Activated naive CD8-positive, alpha-beta T cell treated with anti-CD3 and anti-CD28 coated beads, Interleukin-2, amount 50 U/mL, for 24 hours (primary cell): ENCODE results near the gene GLYR1.

Experiments used
- ATAC-seq: fragments of 150-1000 bp; cut with Tn5 transposase; one replicate; pipeline ENCODE4 v1.10.0; 2021
- DNase-seq: peaks from one replicate; pipeline ENCODE4 v3.0.0; 2021
- H3K27ac Mint-ChIP-seq: one replicate; pipeline ENCODE4 v1.8.0; 2021; ENCODE audit warnings: mild to moderate bottlenecking, mixed read lengths
- H3K27me3 Mint-ChIP-seq: one replicate; pipeline ENCODE4 v1.8.0; 2021; ENCODE audit warnings: mixed read lengths
- H3K36me3 Mint-ChIP-seq: one replicate; pipeline ENCODE4 v1.8.0; 2021; ENCODE audit warnings: low read depth, mixed read lengths
- H3K4me1 Mint-ChIP-seq: one replicate; pipeline ENCODE4 v1.8.0; 2021; ENCODE audit warnings: mixed read lengths
- H3K4me3 Mint-ChIP-seq: one replicate; pipeline ENCODE4 v1.8.0; 2021; ENCODE audit warnings: mild to moderate bottlenecking, moderate library complexity, mixed read lengths
- H3K9me3 Mint-ChIP-seq: one replicate; pipeline ENCODE4 v1.8.0; 2021; ENCODE audit warnings: mixed read lengths

GLYR1 gene

GRCh38 chr16:4767872-4768548 is 79.1 kb downstream of the GLYR1 start:
- no peaks in the 10 kb centered on the region for H3K9me3 Mint-ChIP-seq
- H3K27ac Mint-ChIP-seq = peak overlapping the region; percentile 87
- DNase-seq = no peak
- H3K36me3 Mint-ChIP-seq = no peaks in the 10 kb centered on the region
- peaks cover 23% of the 10 kb centered on the region for H3K4me1 Mint-ChIP-seq
- H3K4me3 Mint-ChIP-seq = peak overlapping the region; percentile 85
- H3K27me3 Mint-ChIP-seq = no peaks in the 10 kb centered on the region
- ATAC-seq = peak; percentile 8

GRCh38 chr16:4766875-4767628 is 80.0 kb downstream of the GLYR1 start, which contains the start of gene ZNF500:
TSS of gene ZNF500 (minus strand) at chr16:4767162. CDS start at chr16:4765978, 1,184 bp downstream.
- ATAC-seq (peak; percentile 78), DNase-seq (peak; percentile 98)
- peak within 1 kb of the TSS; percentile 88 for H3K27ac Mint-ChIP-seq
- H3K4me1 Mint-ChIP-seq = peaks cover 23% of the 10 kb centered on the region
- H3K4me3 Mint-ChIP-seq = peak within 1 kb of the TSS; percentile 85
- no peaks in the 10 kb centered on the region for H3K36me3 Mint-ChIP-seq
- no peaks in the 10 kb centered on the region for H3K27me3 Mint-ChIP-seq
- H3K9me3 Mint-ChIP-seq = no peaks in the 10 kb centered on the region

- H3K27me3 Mint-ChIP-seq = no peaks in the 10 kb centered on the region
- no peak for DNase-seq
- H3K4me1 Mint-ChIP-seq = peaks cover 23% of the 10 kb centered on the region
- peak overlapping the region; percentile 85 for H3K4me3 Mint-ChIP-seq
- no peaks in the 10 kb centered on the region for H3K36me3 Mint-ChIP-seq
- no peak for ATAC-seq
- peak overlapping the region; percentile 86 for H3K27ac Mint-ChIP-seq
- H3K9me3 Mint-ChIP-seq = no peaks in the 10 kb centered on the region
These were observed 81.3 kb downstream of the GLYR1 start for GRCh38 chr16:4765511-4766474.

GRCh38 chr16:4763791-4764190 is 83.3 kb downstream of the GLYR1 start:
- no peaks in the 10 kb centered on the region for H3K9me3 Mint-ChIP-seq
- H3K36me3 Mint-ChIP-seq = peaks cover 11% of the 10 kb centered on the region
- ATAC-seq = no peak
- no peak overlapping the region for H3K4me3 Mint-ChIP-seq
- H3K27me3 Mint-ChIP-seq = no peaks in the 10 kb centered on the region
- no peak for DNase-seq
- H3K27ac Mint-ChIP-seq = no peak overlapping the region
- peaks cover 23% of the 10 kb centered on the region for H3K4me1 Mint-ChIP-seq

GRCh38 chr16:4762205-4762604 is 84.9 kb downstream of the GLYR1 start:
- Mint-ChIP-seq H3K4me1 (peaks cover 10% of the 10 kb centered on the region), H3K27ac (no peak overlapping the region), H3K27me3 (no peaks in the 10 kb centered on the region), H3K36me3 (peaks cover 16% of the 10 kb centered on the region), H3K4me3 (no peak overlapping the region), H3K9me3 (no peaks in the 10 kb centered on the region)
- no peak for ATAC-seq
- DNase-seq = no peak

GRCh38 chr16:4760221-4760910 is 86.7 kb downstream of the GLYR1 start:
- Mint-ChIP-seq H3K4me3 (no peak overlapping the region), H3K4me1 (no peaks in the 10 kb centered on the region), H3K9me3 (no peaks in the 10 kb centered on the region), H3K36me3 (peaks cover 30% of the 10 kb centered on the region), H3K27ac (no peak overlapping the region), H3K27me3 (no peaks in the 10 kb centered on the region)
- ATAC-seq (no peak), DNase-seq (no peak)

GRCh38 chr16:4755687-4756086 is 91.4 kb downstream of the GLYR1 start:
- no peaks in the 10 kb centered on the region for H3K9me3 Mint-ChIP-seq
- H3K4me3 Mint-ChIP-seq = no peak overlapping the region
- DNase-seq = no peak
- no peaks in the 10 kb centered on the region for H3K4me1 Mint-ChIP-seq
- ATAC-seq = no peak
- H3K27me3 Mint-ChIP-seq = no peaks in the 10 kb centered on the region
- H3K36me3 Mint-ChIP-seq = peaks cover 41% of the 10 kb centered on the region
- H3K27ac Mint-ChIP-seq = no peak overlapping the region

- H3K4me3 Mint-ChIP-seq = no peak overlapping the region
- no peak overlapping the region for H3K27ac Mint-ChIP-seq
- H3K36me3 Mint-ChIP-seq = peaks cover 38% of the 10 kb centered on the region
- ATAC-seq (no peak), DNase-seq (no peak)
- no peaks in the 10 kb centered on the region for H3K27me3 Mint-ChIP-seq
- H3K9me3 Mint-ChIP-seq = no peaks in the 10 kb centered on the region
- no peaks in the 10 kb centered on the region for H3K4me1 Mint-ChIP-seq
These were observed 92.2 kb downstream of the GLYR1 start for GRCh38 chr16:4754865-4755264.

- Mint-ChIP-seq H3K27ac (no peak overlapping the region), H3K4me3 (no peak overlapping the region), H3K9me3 (no peaks in the 10 kb centered on the region), H3K36me3 (peaks cover 26% of the 10 kb centered on the region), H3K4me1 (peaks cover 3% of the 10 kb centered on the region), H3K27me3 (no peaks in the 10 kb centered on the region)
- ATAC-seq (no peak), DNase-seq (no peak)
These were observed 93.9 kb downstream of the GLYR1 start for GRCh38 chr16:4753227-4753626.
